Trophoblast cell (in vitro differentiated cells and primary cell): Measurements from ENCODE around the gene OPN1SW.

Source experiments
- DNase-seq, 2 donors: peaks; one replicate each; pipeline ENCODE4 v3.0.0-alpha.2; 2016
- H2AFZ ChIP-seq: 2 replicates; pipeline ENCODE4 v1.6.1; 2013; ENCODE audit warnings: low read length, moderate library complexity, mild to moderate bottlenecking; ENCODE audit not compliant: insufficient read depth, poor library complexity
- H2AK5ac ChIP-seq: 2 replicates; pipeline ENCODE4 v1.6.1; 2013; ENCODE audit warnings: mild to moderate bottlenecking, low read length
- H2BK120ac ChIP-seq: 2 replicates; pipeline ENCODE4 v1.6.1; 2013; ENCODE audit warnings: low read length, mild to moderate bottlenecking, moderate library complexity; ENCODE audit not compliant: insufficient read depth, poor library complexity
- H2BK12ac ChIP-seq: 2 replicates; pipeline ENCODE4 v1.6.1; 2013; ENCODE audit warnings: mild to moderate bottlenecking, low read length, moderate library complexity
- H2BK5ac ChIP-seq: 2 replicates; pipeline ENCODE4 v1.6.1; 2013; ENCODE audit warnings: low read length, low read depth, moderate library complexity, mild to moderate bottlenecking; ENCODE audit not compliant: poor library complexity
- H3K14ac ChIP-seq: 2 replicates; pipeline ENCODE4 v1.6.1; 2013; ENCODE audit warnings: mild to moderate bottlenecking, low read length
- H3K18ac ChIP-seq: 2 replicates; pipeline ENCODE4 v1.6.1; 2013; ENCODE audit warnings: mild to moderate bottlenecking, low read length
- H3K23ac ChIP-seq: 2 replicates; pipeline ENCODE4 v1.6.1; 2013; ENCODE audit warnings: low read length
- H3K27ac ChIP-seq: 2 replicates; pipeline ENCODE4 v1.5.1; 2013; ENCODE audit warnings: low read depth, mild to moderate bottlenecking, inconsistent platforms, low read length, moderate library complexity
- H3K27me3 ChIP-seq: 2 replicates; pipeline ENCODE4 v1.6.1; 2013; ENCODE audit warnings: inconsistent platforms, mild to moderate bottlenecking, low read length, moderate library complexity; ENCODE audit not compliant: insufficient read depth
- H3K36me3 ChIP-seq, 2 experiments: 1 replicate in 1 of 2; 2 replicates in 1 of 2; pipeline ENCODE4 v1.6.1; 2013; ENCODE audit warnings: low read length in 2 of 2, mild to moderate bottlenecking in 2 of 2, moderate library complexity in 1 of 2; ENCODE audit not compliant: insufficient read depth in 2 of 2, control insufficient read depth in 1 of 2
- H3K4ac ChIP-seq: 2 replicates; pipeline ENCODE4 v1.6.1; 2013; ENCODE audit warnings: low read depth, mild to moderate bottlenecking, low read length, moderate library complexity
- H3K4me1 ChIP-seq, 2 experiments: 1 replicate in 1 of 2; 2 replicates in 1 of 2; pipeline ENCODE4 v1.6.1; 2013; ENCODE audit warnings: low read length in 2 of 2, mild to moderate bottlenecking in 2 of 2, moderate library complexity in 1 of 2; ENCODE audit not compliant: insufficient read depth in 2 of 2, control insufficient read depth in 1 of 2
- H3K4me2 ChIP-seq: 2 replicates; pipeline ENCODE4 v1.6.1; 2013; ENCODE audit warnings: inconsistent platforms, mild to moderate bottlenecking, low read length, moderate library complexity
- H3K4me3 ChIP-seq: 2 replicates; pipeline ENCODE4 v1.5.1; 2013; ENCODE audit warnings: mild to moderate bottlenecking, low read depth, low read length, inconsistent platforms
- H3K79me1 ChIP-seq: one replicate; pipeline ENCODE4 v1.6.1; 2013; ENCODE audit warnings: low read length
- H3K79me2 ChIP-seq: 2 replicates; pipeline ENCODE4 v1.6.1; 2013; ENCODE audit warnings: low read length, mild to moderate bottlenecking; ENCODE audit not compliant: control insufficient read depth, insufficient read depth, poor library complexity
- H3K9ac ChIP-seq: 2 replicates; pipeline ENCODE4 v1.6.1; 2013; ENCODE audit warnings: mild to moderate bottlenecking, low read length
- H3K9me3 ChIP-seq: 2 replicates; pipeline ENCODE4 v1.6.1; 2013; ENCODE audit warnings: low read depth, mild to moderate bottlenecking, control low read depth, inconsistent platforms, low read length; ENCODE audit not compliant: insufficient read depth
- H4K12ac ChIP-seq: 2 replicates; pipeline ENCODE4 v1.6.1; 2013; ENCODE audit warnings: low read depth, mild to moderate bottlenecking, low read length, moderate library complexity
- H4K8ac ChIP-seq: 2 replicates; pipeline ENCODE4 v1.6.1; 2013; ENCODE audit warnings: low read depth, mild to moderate bottlenecking, low read length, moderate library complexity
- H4K91ac ChIP-seq: one replicate; pipeline ENCODE4 v1.6.1; 2013; ENCODE audit warnings: low read depth, mild to moderate bottlenecking, low read length, moderate library complexity
- WGBS: extraction: QIAGEN DNeasy Blood & Tissue Kit; methylation state at CpG from one replicate; pipeline ENCODE4 v1.1.7; 2013; ENCODE audit warnings: missing lambda C conversion rate; ENCODE audit not compliant: insufficient read length, insufficient coverage; ENCODE audit errors: extremely low coverage; 5-methylcytosine and 5-hydroxymethylcytosine counted together

Gene OPN1SW

GRCh38 chr7:128737441-128737840, 38.2 kb downstream of the OPN1SW start:
- Histone ChIP-seq H3K36me3 (no peaks in the 10 kb centered on the region), H3K14ac (no peak overlapping the region), H3K4me2 (no peak overlapping the region), H3K27me3 (no peaks in the 10 kb centered on the region), H2AK5ac (no peak overlapping the region), H3K79me1 (peaks cover 9% of the 10 kb centered on the region), H3K18ac (no peak overlapping the region), H4K91ac (no peak overlapping the region), H3K23ac (no peak overlapping the region), H3K79me2 (peaks cover 13% of the 10 kb centered on the region), H3K27ac (no peak overlapping the region), H4K12ac (no peak overlapping the region), H3K4ac (no peak overlapping the region), H2BK12ac (no peak overlapping the region), H3K9ac (no peak overlapping the region), H3K4me1 (peaks cover 0 to 3% of the 10 kb centered on the region in 2 experiments), H4K8ac (no peak overlapping the region), H3K9me3 (no peaks in the 10 kb centered on the region), H3K4me3 (no peak overlapping the region), H2BK120ac (no peak overlapping the region), H2AFZ (no peak overlapping the region), H2BK5ac (no peak overlapping the region)
- no peak for DNase-seq
- WGBS = no CpG with 5 or more reads among the region's 4 CpGs

GRCh38 chr7:128735436-128735835, 40.2 kb downstream of the OPN1SW start:
- Histone ChIP-seq H4K8ac (no peak overlapping the region), H3K4me3 (no peak overlapping the region), H3K23ac (no peak overlapping the region), H3K4ac (no peak overlapping the region), H3K79me2 (peaks cover 10% of the 10 kb centered on the region), H3K9ac (no peak overlapping the region), H2BK5ac (no peak overlapping the region), H2BK12ac (no peak overlapping the region), H3K36me3 (no peaks in the 10 kb centered on the region), H2BK120ac (no peak overlapping the region), H3K4me2 (no peak overlapping the region), H4K12ac (no peak overlapping the region), H2AFZ (no peak overlapping the region), H3K79me1 (peaks cover 9% of the 10 kb centered on the region), H3K27ac (no peak overlapping the region), H3K18ac (no peak overlapping the region), H3K27me3 (no peaks in the 10 kb centered on the region), H4K91ac (no peak overlapping the region), H3K9me3 (no peaks in the 10 kb centered on the region), H3K4me1 (peaks cover 0 to 2% of the 10 kb centered on the region in 2 experiments), H3K14ac (no peak overlapping the region), H2AK5ac (no peak overlapping the region)
- WGBS = no CpG with 5 or more reads among the region's 5 CpGs
- no peak for DNase-seq

GRCh38 chr7:128734890-128735289, 40.7 kb downstream of the OPN1SW start:
- Histone ChIP-seq H3K27ac (no peak overlapping the region), H3K36me3 (no peaks in the 10 kb centered on the region), H4K91ac (no peak overlapping the region), H2BK5ac (no peak overlapping the region), H2BK120ac (no peak overlapping the region), H3K79me2 (peaks cover 8% of the 10 kb centered on the region), H3K9me3 (no peaks in the 10 kb centered on the region), H4K8ac (no peak overlapping the region), H3K9ac (no peak overlapping the region), H3K4ac (no peak overlapping the region), H3K79me1 (peaks cover 9% of the 10 kb centered on the region), H2AFZ (no peak overlapping the region), H3K4me1 (peaks cover 0 to 2% of the 10 kb centered on the region in 2 experiments), H3K4me3 (no peak overlapping the region), H3K18ac (no peak overlapping the region), H4K12ac (no peak overlapping the region), H3K23ac (no peak overlapping the region), H3K4me2 (no peak overlapping the region), H2AK5ac (no peak overlapping the region), H3K27me3 (no peaks in the 10 kb centered on the region), H2BK12ac (no peak overlapping the region), H3K14ac (no peak overlapping the region)
- WGBS = no CpG with 5 or more reads among the region's 1 CpG
- DNase-seq = no peak

- no peaks in the 10 kb centered on the region for H3K9me3 ChIP-seq
- H2BK120ac ChIP-seq = no peak overlapping the region
- H3K36me3 ChIP-seq = no peaks in the 10 kb centered on the region
- H3K27me3 ChIP-seq = no peaks in the 10 kb centered on the region
- no peaks in the 10 kb centered on the region for H3K4me1 ChIP-seq
- no peak overlapping the region for H4K91ac ChIP-seq
- H2BK12ac ChIP-seq = no peak overlapping the region
- no CpG with 5 or more reads among the region's 2 CpGs for WGBS
- H3K9ac ChIP-seq = no peak overlapping the region
- DNase-seq = no peak
- no peak overlapping the region for H3K18ac ChIP-seq
- H3K4ac ChIP-seq = no peak overlapping the region
- no peak overlapping the region for H3K27ac ChIP-seq
- no peak overlapping the region for H3K14ac ChIP-seq
- no peak overlapping the region for H3K4me3 ChIP-seq
- H4K12ac ChIP-seq = no peak overlapping the region
- H2AK5ac ChIP-seq = no peak overlapping the region
- H2BK5ac ChIP-seq = no peak overlapping the region
- no peak overlapping the region for H3K4me2 ChIP-seq
- H3K23ac ChIP-seq = no peak overlapping the region
- H4K8ac ChIP-seq = no peak overlapping the region
- no peaks in the 10 kb centered on the region for H3K79me2 ChIP-seq
- H3K79me1 ChIP-seq = no peaks in the 10 kb centered on the region
- H2AFZ ChIP-seq = no peak overlapping the region
Observed at GRCh38 chr7:128733278-128733645, 42.3 kb downstream of the OPN1SW start.
